Transverse colon (tissue), 4 donors: ENCODE results near the gene BCL6B. TPM values are rescaled to one million over a fixed set of nuclear protein-coding genes. Genes with fewer than 3 reads are reported as not detected.
"Not testable (repeated sequence)": the region's sequence is repeated elsewhere in the genome, so short reads cannot be mapped to it uniquely, and the experiment has no call there.

Experiments used
- DNase-seq: peaks from one replicate; pipeline ENCODE4 v3.0.0-alpha.2; 2019
- H3K27ac ChIP-seq, 4 donors: fragments of 200-600 bp; sonication (generic); 2 replicates each; pipeline ENCODE4 v1.5.1; 2016 to 2018; ENCODE audit warnings: inconsistent platforms in 4 of 4
- H3K27me3 ChIP-seq: fragments of 200-600 bp; sonication (generic); 2 replicates; pipeline ENCODE4 v1.5.1; 2017; ENCODE audit warnings: inconsistent platforms
- H3K36me3 ChIP-seq, 4 donors: fragments of 200-600 bp; sonication (generic); 2 replicates each; pipeline ENCODE4 v1.5.1; 2017 to 2019; ENCODE audit warnings: inconsistent platforms in 4 of 4
- H3K4me1 ChIP-seq, 4 donors: fragments of 200-600 bp; sonication (generic); 2 replicates each; pipeline ENCODE4 v1.5.1; 2017 to 2020; ENCODE audit warnings: inconsistent platforms in 4 of 4
- H3K4me3 ChIP-seq, 4 donors: fragments of 200-600 bp; sonication (generic); 1 replicate in 1 of 4; 2 replicates in 3 of 4; pipeline versions ENCODE4 v1.5.1 to v1.6.1; 2017 to 2019; ENCODE audit warnings: inconsistent platforms in 4 of 4
- H3K9me3 ChIP-seq, 2 donors: fragments of 200-600 bp; sonication (generic); 2 replicates each; pipeline ENCODE4 v1.5.1; 2017 to 2019; ENCODE audit warnings: inconsistent platforms in 2 of 2
- CTCF ChIP-seq, 5 experiments: fragments of 200-600 bp in 3 of 5; fragments of 450-650 bp in 2 of 5; sonication (generic) in 3 of 5; IDR thresholded peaks; 1 replicate in 2 of 5; 2 replicates in 3 of 5; pipeline ENCODE4 v1.5.1; 2016 to 2017; ENCODE audit warnings: antibody characterized with exemption in 5 of 5, inconsistent platforms in 3 of 5, mild to moderate bottlenecking in 2 of 5, moderate library complexity in 1 of 5
- EP300 ChIP-seq: sonication (generic); formaldehyde crosslinking; IDR thresholded peaks from one replicate; pipeline ENCODE4 v1.6.1; 2017; ENCODE audit warnings: antibody characterized with exemption, low read depth
- POLR2A ChIP-seq: fragments of 450-650 bp; IDR thresholded peaks from one replicate; pipeline ENCODE4 v1.6.1; 2016; ENCODE audit warnings: antibody characterized with exemption, mild to moderate bottlenecking, moderate library complexity
- POLR2AphosphoS5 ChIP-seq, 3 donors: sonication (generic); formaldehyde crosslinking; IDR thresholded peaks; one replicate each; pipeline ENCODE4 v1.6.1; 2016; ENCODE audit warnings: antibody characterized with exemption in 3 of 3
- WGBS, 2 donors: methylation state at CpG; one replicate each; pipeline ENCODE4 v1.1.5; 2018; ENCODE audit warnings: low coverage in 1 of 2; 5-methylcytosine and 5-hydroxymethylcytosine counted together
- in situ Hi-C, 4 donors: fragments of 200-750 bp; cut with MboI; loops; one replicate each; pipeline versions ENCODE4 v1.15.0 to v1.15.1; 2017; ENCODE audit warnings: low sequenced_read_pairs in 3 of 4, low pct_ligation_motif_present in 1 of 4, low pct_unique_long_range_greater_than_20kb in 1 of 4
- intact Hi-C: fragments of 100-400 bp; cut with DNase I; formaldehyde crosslinking; loops from one replicate; pipeline ENCODE4 v1.15.1; 2023; ENCODE audit warnings: low total_unique reads
- total RNA-seq, 4 donors: library from RNA; depleted of rRNA; stranded (reverse); fragments of >200 nt; gene quantifications; one replicate each; pipeline ENCODE4 v1.1.0, GENCODE V29; 2016

BCL6B gene
- total RNA-seq, 4 donors from 2014 or later: 0.32 to 1.8 (median 0.82) TPM; not detected in 1

DNA sequence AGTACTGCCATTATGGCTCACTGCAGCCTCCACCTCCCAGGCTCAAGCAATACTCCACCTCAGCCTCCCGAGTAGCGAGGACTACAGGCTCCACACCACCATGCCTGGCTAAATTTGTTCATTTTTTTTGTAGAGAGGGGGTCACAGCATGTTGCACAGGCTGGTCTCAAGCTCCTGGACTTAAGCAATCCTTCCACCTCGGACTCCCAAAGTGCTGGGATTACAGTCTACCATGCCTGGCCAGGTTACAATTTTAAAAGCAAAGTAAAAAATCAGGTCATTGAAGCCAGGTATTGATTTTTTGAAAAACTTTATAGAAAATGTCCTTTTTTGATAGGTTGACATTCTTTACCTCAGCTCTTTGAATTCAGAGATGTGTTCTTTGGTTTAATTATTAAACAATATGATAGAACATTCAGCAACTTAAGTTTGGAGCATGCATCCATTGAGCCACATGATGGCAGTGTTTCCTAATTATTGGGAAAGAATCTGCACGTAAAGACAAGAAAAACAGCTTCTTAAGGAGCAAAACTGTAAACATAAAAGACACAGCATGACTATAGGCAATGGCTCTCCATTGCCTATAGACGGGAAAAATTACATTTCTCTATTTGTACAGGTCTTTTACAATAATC is 22.8 kb downstream of the BCL6B start:
- TF ChIP-seq POLR2AphosphoS5 (IDR thresholded peaks at IDR 0.05): peak in 1 of 3 donors; percentile 1
- TF ChIP-seq CTCF (IDR thresholded peaks at IDR 0.05): peak; percentile 73 to 95 (median 77)
- no peak for TF ChIP-seq POLR2A
- no peak for TF ChIP-seq EP300
- in situ Hi-C loops: loop anchor here (5.0 to 25.0 kb wide), 4 partner anchors 92 to 292 kb away; partner anchors contain the start of genes SLC2A4 (in 2 of the 4), YBX2 (in 2 of the 4), ACADVL (in 1 of the 4) and ACAP1 (in 1 of the 4)
- no peaks in the 10 kb centered on the region for H3K36me3 ChIP-seq
- H3K4me3 ChIP-seq: peak overlapping the region in 3 of 4 donors; percentile 17 to 41 (median 21)
- peaks cover 25 to 48% (median 37%) of the 10 kb centered on the region in 4 donors for H3K4me1 ChIP-seq
- WGBS, 2 donors: 28 to 34% methylated on average over 2 to 5 of the region's 5 CpGs
- peak overlapping the region; percentile 75 to 94 (median 82) for H3K27ac ChIP-seq
- intact Hi-C loops: loop anchor here (10.0 kb wide), 1 partner anchor 539 kb away; the partner anchor contains the start of gene MPDU1
- DNase-seq: peak; percentile 63
- no peaks in the 10 kb centered on the region for H3K9me3 ChIP-seq
- peaks cover 17% of the 10 kb centered on the region for H3K27me3 ChIP-seq

DNA sequence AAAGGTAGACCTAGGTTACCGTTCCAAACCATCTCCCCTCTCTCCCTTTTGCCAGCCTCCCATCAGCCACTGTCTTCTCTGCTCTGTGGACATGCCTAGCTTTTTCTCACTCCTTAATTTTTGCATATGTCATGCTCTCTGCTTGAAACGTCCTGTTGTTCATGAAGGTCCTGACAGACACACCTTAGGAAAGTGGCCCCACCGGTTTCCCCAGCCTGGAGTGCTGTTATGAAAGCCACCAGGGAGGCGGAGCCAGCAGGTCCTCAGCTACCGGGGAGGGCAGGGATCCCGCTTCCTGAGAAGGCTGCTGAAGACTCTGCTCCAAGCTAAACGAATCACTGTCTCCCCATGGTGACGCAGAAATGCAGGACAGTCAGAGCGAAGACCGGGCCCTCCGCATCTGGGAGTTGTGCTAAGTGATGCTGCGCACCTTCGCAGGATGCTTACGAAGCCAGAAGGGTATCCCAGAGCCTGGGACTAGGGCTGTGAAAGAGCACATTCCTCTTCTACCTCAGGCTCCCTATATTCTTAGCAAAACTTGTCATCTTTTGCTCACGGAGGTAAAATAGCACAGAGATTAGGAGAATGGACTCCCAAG is 23.4 kb downstream of the BCL6B start:
- 0 to 5% methylated on average over 5 to 15 of the region's 15 CpGs for WGBS, 2 donors
- no peak for TF ChIP-seq EP300
- TF ChIP-seq POLR2A: peak; percentile 14
- peak in 1 of 3 donors; percentile 49 for TF ChIP-seq POLR2AphosphoS5 (IDR thresholded peaks at IDR 0.05)
- TF ChIP-seq CTCF (IDR thresholded peaks at IDR 0.05): peak in 1 of 5 experiments; percentile 54
- in situ Hi-C loops: loop anchor here (5.0 to 25.0 kb wide), 4 partner anchors 91 to 291 kb away; partner anchors contain the start of genes SLC2A4 (in 2 of the 4), YBX2 (in 2 of the 4), ACADVL (in 1 of the 4) and ACAP1 (in 1 of the 4)
- peak; percentile 95 for DNase-seq
- Histone ChIP-seq H3K9me3 (no peaks in the 10 kb centered on the region), H3K4me3 (peak overlapping the region in 3 of 4 donors; percentile 17 to 41 (median 21)), H3K36me3 (no peaks in the 10 kb centered on the region), H3K27ac (peak overlapping the region; percentile 75 to 94 (median 82)), H3K27me3 (peaks cover 17% of the 10 kb centered on the region), H3K4me1 (peaks cover 25 to 48% (median 37%) of the 10 kb centered on the region in 4 donors)
- intact Hi-C loops: loop anchor here (10.0 kb wide), 1 partner anchor 539 kb away; the partner anchor contains the start of gene MPDU1

- intact Hi-C loops: loop anchor here (10.0 kb wide), 1 partner anchor 538 kb away; the partner anchor contains the start of gene MPDU1
- TF ChIP-seq POLR2AphosphoS5 (IDR thresholded peaks at IDR 0.05): peak in 2 of 3 donors; percentile 43 to 61
- peak; percentile 77 for DNase-seq
Observed at GRCh38 chr17:7046725-7047397, 24.0 kb downstream of the BCL6B start.

DNA sequence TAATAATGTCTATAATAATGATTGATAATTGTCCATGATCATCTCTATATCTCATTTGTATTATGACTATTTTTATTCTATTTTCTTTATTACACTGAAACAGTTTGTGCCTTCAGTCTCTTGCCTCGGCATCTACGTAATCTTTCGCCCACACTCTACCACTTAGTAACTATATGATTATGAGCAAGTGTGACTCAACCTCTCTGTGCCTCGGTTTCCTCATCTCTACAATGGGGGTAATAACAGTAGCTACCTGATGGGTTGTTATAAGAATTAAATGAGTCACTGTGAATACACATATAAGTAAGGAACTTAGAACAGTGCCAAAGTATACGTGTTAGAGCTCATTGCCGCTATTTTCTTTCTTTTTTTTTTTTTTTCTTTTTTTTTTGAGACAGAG is 24.7 kb downstream of the BCL6B start:
- H3K36me3 ChIP-seq: no peaks in the 10 kb centered on the region
- in situ Hi-C loops: loop anchor here (5.0 to 25.0 kb wide), 4 partner anchors 90 to 290 kb away; partner anchors contain the start of genes SLC2A4 (in 2 of the 4), YBX2 (in 2 of the 4), ACADVL (in 1 of the 4) and ACAP1 (in 1 of the 4)
- H3K4me1 ChIP-seq: peaks cover 22 to 42% (median 33%) of the 10 kb centered on the region in 4 donors
- H3K9me3 ChIP-seq: no peaks in the 10 kb centered on the region
- 43 to 44% methylated on average over 5 to 6 of the region's 6 CpGs for WGBS, 2 donors
- H3K4me3 ChIP-seq: no peak overlapping the region
- TF ChIP-seq POLR2A (no peak), CTCF (IDR thresholded peaks at IDR 0.05) (no peak), EP300 (no peak), POLR2AphosphoS5 (IDR thresholded peaks at IDR 0.05) (no peak)
- H3K27me3 ChIP-seq: peaks cover 17% of the 10 kb centered on the region
- peak overlapping the region; percentile 75 to 94 (median 82) for H3K27ac ChIP-seq
- no peak for DNase-seq
- intact Hi-C loops: loop anchor here (10.0 kb wide), 1 partner anchor 537 kb away; the partner anchor contains the start of gene MPDU1

More at GRCh38 chr17:7046725-7047397, 24.0 kb downstream of the BCL6B start:
- H3K36me3 ChIP-seq, H3K9me3 ChIP-seq: not testable (repeated sequence)
- Histone ChIP-seq H3K27me3 (peaks cover 17% of the 10 kb centered on the region), H3K4me3 (peak overlapping the region; percentile 7 to 41 (median 19)), H3K27ac (peak overlapping the region; percentile 75 to 94 (median 82)), H3K4me1 (peaks cover 25 to 48% (median 37%) of the 10 kb centered on the region in 4 donors)
- WGBS, 2 donors: 6 to 30% methylated on average over 4 to 26 of the region's 26 CpGs
- in situ Hi-C loops: loop anchor here (5.0 to 25.0 kb wide), 4 partner anchors 90 to 290 kb away; partner anchors contain the start of genes SLC2A4 (in 2 of the 4), YBX2 (in 2 of the 4), ACADVL (in 1 of the 4) and ACAP1 (in 1 of the 4)
